Measurements from ENCODE around the gene SORCS2. TPM values are rescaled to one million over a fixed set of nuclear protein-coding genes. Genes with fewer than 3 reads are reported as not detected.

SORCS2 gene
- total RNA-seq, 1 donor from 2014 or later: 7.2 TPM

GRCh38 chr4:7625071-7625470 lies 432.7 kb downstream of the SORCS2 start:
- Histone ChIP-seq H3K36me3 (no peaks in the 10 kb centered on the region), H3K27ac (no peak overlapping the region), H3K27me3 (peaks cover 7% of the 10 kb centered on the region), H3K4me3 (no peak overlapping the region), H3K4me1 (no peaks in the 10 kb centered on the region), H3K9me3 (no peaks in the 10 kb centered on the region)
- ATAC-seq (no peak), DNase-seq (no peak)
- intact Hi-C loops (cut with DNase I): no loop called here
- TF ChIP-seq CTCF (IDR thresholded peaks at IDR 0.05): no peak

- Histone ChIP-seq H3K4me1 (no peaks in the 10 kb centered on the region), H3K36me3 (no peaks in the 10 kb centered on the region), H3K9me3 (no peaks in the 10 kb centered on the region), H3K27ac (no peak overlapping the region), H3K4me3 (no peak overlapping the region), H3K27me3 (peaks cover 7% of the 10 kb centered on the region)
- no peak for TF ChIP-seq CTCF (IDR thresholded peaks at IDR 0.05)
- intact Hi-C loops (cut with DNase I): no loop called here
- DNase-seq (no peak), ATAC-seq (no peak)
Measured at GRCh38 chr4:7626531-7626930, 434.2 kb downstream of the SORCS2 start.

DNA sequence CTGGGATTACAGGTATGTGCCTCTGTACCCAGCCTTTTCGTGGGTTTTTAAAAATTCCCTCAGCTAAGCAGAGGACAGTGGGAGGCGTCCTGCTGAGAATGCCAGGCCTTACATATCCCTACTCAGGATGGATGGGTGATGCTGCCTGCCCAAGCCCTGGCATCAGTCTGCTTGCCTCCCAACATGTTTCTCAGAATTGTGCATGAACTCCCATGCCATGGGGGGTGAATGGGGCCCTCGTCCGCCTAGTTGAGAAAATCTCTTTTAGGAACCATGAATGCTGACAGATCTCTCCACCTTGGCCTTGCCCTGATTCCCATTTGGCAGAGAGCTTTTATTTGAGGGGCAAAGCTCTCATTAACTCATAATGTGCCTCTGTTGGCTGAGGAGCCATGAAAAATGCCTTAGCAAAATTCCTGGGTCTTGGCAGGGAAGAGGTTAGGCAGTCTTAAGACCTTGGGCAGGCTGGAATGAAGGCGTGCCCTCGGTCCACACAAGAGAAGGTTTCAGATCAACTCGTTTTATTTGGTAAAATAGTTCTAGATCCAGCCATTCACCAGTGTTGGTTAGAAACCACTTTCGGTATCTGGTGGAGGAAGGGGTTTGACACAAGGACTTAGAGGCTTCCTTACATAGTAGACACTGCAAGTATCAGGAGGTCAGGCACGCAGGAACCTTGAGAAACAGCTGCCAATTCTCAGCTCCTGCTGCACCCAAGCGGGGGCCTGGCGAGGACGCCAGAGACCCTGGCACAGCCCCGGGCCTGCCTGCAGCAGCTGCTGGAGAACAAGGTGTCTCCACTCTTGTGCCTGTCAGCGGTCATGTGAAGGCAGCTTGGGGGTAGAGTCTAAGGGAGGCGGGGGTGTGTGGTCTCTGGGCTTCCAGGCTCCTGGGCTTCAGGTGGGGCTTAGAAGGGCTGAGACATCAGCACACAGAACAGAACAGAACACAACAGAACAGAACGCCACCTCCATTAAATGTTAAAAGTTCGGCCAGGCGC lies 435.2 kb downstream of the SORCS2 start:
- no peaks in the 10 kb centered on the region for H3K4me1 ChIP-seq
- TF ChIP-seq CTCF (IDR thresholded peaks at IDR 0.05): no peak
- no peaks in the 10 kb centered on the region for H3K27me3 ChIP-seq
- H3K36me3 ChIP-seq: no peaks in the 10 kb centered on the region
- intact Hi-C loops (cut with DNase I): no loop called here
- no peaks in the 10 kb centered on the region for H3K9me3 ChIP-seq
- DNase-seq (no peak), ATAC-seq (no peak)
- no peak overlapping the region for H3K27ac ChIP-seq
- H3K4me3 ChIP-seq: no peak overlapping the region

DNA sequence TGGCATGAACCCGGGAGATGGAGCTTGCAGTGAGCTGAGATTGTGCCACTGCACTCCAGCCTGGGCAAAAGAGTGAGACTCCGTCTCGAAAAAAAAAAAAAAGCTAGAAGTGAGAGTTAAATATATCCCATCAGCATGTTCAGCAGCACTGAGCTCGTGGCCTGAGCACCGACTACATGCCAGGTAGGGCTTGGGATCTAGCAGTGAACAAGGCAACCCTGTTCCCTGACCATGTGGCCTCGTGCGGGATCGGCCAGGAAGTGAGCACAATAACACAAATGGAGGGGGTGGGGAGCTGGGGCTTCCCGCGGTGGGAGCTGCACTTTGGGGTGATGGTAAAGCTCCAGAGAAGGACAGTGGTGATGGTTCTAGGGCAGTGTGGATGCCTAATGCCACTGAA lies 436.1 kb downstream of the SORCS2 start:
- H3K4me3 ChIP-seq: no peak overlapping the region
- no peak for TF ChIP-seq CTCF (IDR thresholded peaks at IDR 0.05)
- H3K27ac ChIP-seq: no peak overlapping the region
- H3K36me3 ChIP-seq: no peaks in the 10 kb centered on the region
- DNase-seq (no peak), ATAC-seq (no peak)
- intact Hi-C loops (cut with DNase I): no loop called here
- no peaks in the 10 kb centered on the region for H3K4me1 ChIP-seq
- no peaks in the 10 kb centered on the region for H3K9me3 ChIP-seq
- H3K27me3 ChIP-seq: no peaks in the 10 kb centered on the region

GRCh38 chr4:7629501-7630254 lies 437.3 kb downstream of the SORCS2 start:
- Histone ChIP-seq H3K27me3 (no peaks in the 10 kb centered on the region), H3K36me3 (no peaks in the 10 kb centered on the region), H3K27ac (no peak overlapping the region), H3K9me3 (no peaks in the 10 kb centered on the region), H3K4me1 (no peaks in the 10 kb centered on the region), H3K4me3 (no peak overlapping the region)
- ATAC-seq: no peak
- DNase-seq: no peak
- intact Hi-C loops (cut with DNase I): no loop called here
- no peak for TF ChIP-seq CTCF (IDR thresholded peaks at IDR 0.05)
